NCI-H1694 (cell line): ENCODE measurements around the gene CCNA1.

ENCODE experiments used
- DNase-seq: peaks from one replicate; lab custom pipeline; 2025; lab: John Stamatoyannopoulos, UW

CCNA1 gene

DNA sequence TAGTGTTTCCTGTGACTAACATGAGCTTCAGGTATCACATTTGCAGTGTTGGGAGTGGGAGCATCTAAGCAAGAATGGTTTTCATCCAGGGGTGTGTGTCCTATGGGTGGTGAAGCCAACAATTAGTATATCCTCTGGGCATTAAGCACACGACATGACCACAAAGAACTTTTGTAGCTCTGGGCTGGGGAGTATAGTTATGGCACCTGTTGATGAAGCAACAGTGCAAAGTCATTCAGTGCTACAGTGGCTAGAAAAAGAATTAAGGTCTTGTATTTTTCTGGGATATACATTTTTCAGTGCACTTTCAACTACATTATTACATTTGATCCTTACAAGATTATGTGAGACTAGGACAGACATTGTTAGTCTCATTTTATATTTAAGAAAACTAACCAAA, 21.8 kb downstream of the CCNA1 start:
- DNase-seq: no peak

DNA sequence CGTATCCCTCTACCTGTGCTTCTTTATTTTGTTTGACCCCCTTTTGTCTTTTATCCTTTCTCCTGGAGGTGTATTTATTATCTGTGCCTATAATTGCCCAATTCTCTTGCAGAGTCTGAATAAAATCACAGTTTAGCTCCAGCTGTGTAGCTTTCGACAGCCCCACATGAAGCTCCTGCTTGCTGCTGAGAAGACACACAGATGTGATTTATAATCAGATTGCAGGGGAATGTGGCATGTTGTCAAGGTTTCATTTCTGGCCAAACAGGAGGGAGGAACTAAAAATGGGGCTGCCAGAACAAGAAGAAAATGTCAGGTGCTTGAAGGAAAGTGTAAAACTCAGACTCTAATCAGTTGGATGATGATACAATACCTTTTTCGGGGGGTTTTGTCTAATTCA, 22.7 kb downstream of the CCNA1 start:
- DNase-seq: no peak

DNA sequence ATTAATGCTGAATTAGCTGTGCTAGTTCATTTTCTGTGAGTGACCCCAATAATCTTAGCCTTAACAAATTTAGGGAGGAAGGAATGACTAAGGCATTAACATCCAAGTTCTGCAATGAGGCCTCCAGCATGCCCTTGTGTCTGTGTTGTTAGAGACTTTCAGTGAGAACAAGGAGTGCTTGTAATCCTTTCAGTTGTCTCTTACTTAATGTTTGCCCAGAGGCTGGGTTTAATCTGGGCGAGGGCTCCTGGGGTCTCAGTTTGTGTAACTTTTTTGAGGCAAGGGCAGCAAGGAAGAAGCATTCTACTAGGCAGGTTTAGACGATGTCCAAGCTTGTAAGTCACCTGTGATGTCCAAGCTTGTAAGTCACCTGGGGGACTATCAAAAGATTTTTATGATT, 24.3 kb downstream of the CCNA1 start:
- no peak for DNase-seq

DNA sequence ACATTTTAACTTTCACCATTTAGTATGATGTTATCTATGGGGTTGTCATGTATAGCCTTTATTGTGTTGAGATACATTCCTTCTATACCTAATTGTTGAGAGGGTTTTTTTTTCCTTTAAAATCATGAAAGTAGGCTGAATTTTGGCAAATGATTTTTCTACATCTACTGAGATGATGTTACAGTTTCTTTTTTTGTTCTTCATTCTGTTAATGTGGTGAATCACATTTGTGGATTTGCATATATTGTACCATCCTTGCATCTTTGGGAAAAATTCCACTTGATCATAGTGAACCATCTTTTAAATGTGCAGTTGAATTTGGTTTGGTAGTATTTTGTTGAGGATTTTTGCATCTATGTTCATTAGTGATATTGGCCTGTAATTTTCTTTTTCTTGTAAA, 29.2 kb downstream of the CCNA1 start:
- no peak for DNase-seq

GRCh38 chr13:36475468-36475867, 43.2 kb downstream of the CCNA1 start:
- no peak for DNase-seq

GRCh38 chr13:36476661-36477060, 44.4 kb downstream of the CCNA1 start:
- DNase-seq: no peak

DNA sequence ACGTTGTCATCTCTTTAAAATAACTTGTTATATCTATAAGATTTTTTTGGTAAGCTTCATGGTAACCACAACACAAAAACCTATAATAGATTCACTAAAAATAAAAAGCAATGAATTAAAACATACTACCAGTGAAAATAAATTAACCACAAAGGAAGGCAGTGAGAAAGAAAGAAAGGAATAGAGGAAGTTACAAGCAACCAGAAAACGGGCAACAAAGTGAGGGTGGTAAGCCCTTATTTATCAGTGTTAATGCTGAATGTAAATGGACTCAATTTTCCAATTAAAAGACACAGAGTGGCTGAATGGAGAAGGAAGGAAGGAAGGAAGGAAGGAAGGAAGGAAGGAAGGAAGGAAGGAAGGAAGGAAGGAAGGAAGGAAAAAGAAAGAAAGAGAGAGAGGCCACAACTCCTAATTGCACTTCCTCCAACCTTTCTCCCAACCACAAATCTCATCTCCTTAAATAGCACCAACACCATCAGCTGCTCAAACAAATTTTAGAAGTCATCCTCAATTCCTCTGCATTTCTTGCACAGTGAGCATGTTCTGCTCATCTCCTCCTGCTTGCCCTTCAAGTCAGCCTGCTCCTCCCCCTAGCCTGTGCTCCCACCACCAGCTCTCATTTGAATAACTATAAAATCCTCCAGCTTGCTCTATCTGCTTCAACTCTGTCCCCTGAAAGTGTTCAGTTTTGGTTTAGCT, 48.6 kb downstream of the CCNA1 start:
- no peak for DNase-seq

GRCh38 chr13:36490055-36490454, 57.8 kb downstream of the CCNA1 start:
- no peak for DNase-seq
